ENCODE results near the gene DNAJC12. TPM values are rescaled to one million over a fixed set of nuclear protein-coding genes. Genes with fewer than 3 reads are reported as not detected.
"Not testable (repeated sequence)": the region's sequence is repeated elsewhere in the genome, so short reads cannot be mapped to it uniquely, and the experiment has no call there.

Gene DNAJC12
- total RNA-seq, 2 experiments from 2014 or later, result 12.8 to 19.4 TPM

DNA sequence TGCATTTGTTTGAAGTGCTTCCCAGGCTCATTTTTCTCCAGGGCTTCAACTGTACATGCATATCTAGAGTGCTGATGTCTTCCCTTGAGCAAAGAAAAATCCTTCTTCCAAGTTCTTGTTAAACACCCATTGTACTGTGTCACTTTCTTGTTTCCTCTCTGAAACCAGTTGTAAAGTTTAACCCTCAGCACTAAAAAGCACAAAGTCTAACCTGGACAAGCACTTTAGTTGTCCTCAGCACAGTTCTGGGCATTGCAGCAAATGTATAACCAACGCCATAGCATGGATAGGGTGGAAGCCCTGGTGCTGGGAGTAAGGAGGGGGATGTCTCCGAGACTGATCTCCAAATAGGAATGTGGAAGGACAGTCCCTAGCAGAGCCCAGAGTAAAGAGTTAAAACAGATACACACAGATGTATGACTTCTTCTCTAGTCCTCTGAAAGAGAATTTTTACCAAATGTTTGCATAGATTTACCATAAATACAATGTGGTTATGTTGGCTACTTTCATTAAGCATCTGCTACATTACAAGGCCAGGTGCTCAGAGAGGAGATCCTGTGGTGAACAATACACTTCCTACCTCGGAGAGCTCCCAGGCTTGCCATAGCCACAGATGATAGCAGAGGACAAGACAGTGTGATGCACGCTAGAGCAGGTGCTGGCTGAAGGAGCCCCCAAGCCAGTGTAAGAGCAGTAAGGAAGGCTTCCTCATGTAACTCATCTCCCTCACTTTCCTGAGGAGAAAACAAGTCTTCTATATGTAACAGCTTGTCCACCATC, 57.0 kb downstream of the DNAJC12 start:
- intact Hi-C loops (cut with micrococcal nuclease; ENCODE audit: unreplicated experiment), result loop anchor here (1.0 to 5.0 kb wide), 4 partner anchors 66 to 850 kb away; no protein-coding TSS in a partner anchor
- TF ChIP-seq, protein P1, sequence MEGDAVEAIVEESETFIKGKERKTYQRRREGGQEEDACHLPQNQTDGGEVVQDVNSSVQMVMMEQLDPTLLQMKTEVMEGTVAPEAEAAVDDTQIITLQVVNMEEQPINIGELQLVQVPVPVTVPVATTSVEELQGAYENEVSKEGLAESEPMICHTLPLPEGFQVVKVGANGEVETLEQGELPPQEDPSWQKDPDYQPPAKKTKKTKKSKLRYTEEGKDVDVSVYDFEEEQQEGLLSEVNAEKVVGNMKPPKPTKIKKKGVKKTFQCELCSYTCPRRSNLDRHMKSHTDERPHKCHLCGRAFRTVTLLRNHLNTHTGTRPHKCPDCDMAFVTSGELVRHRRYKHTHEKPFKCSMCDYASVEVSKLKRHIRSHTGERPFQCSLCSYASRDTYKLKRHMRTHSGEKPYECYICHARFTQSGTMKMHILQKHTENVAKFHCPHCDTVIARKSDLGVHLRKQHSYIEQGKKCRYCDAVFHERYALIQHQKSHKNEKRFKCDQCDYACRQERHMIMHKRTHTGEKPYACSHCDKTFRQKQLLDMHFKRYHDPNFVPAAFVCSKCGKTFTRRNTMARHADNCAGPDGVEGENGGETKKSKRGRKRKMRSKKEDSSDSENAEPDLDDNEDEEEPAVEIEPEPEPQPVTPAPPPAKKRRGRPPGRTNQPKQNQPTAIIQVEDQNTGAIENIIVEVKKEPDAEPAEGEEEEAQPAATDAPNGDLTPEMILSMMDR (conservative IDR thresholded peaks at IDR 0.05; ENCODE audit: low read length), result no peak
- TF ChIP-seq EZH2phosphoT487 (IDR thresholded peaks at IDR 0.05; ENCODE audit: borderline replicate concordance, low read depth, low read length), result no peak
- no peaks in the 10 kb centered on the region for H3K9me3 ChIP-seq (ENCODE audit: low read length)
- BruUV-seq (replicated peaks), result no TSS peak
- peak overlapping the region; percentile 85 for H3K27ac ChIP-seq (ENCODE audit: low read depth, low read length, poor library complexity, severe bottlenecking)
- peak; percentile 81 for DNase-seq (ENCODE audit: low spot score)
- H3K4me3 ChIP-seq (ENCODE audit: low read depth, low read length, poor library complexity, severe bottlenecking), result peak overlapping the region; percentile 35
- no peaks in the 10 kb centered on the region for H3K9me2 ChIP-seq (ENCODE audit: insufficient read depth, low read length)
- peak overlapping the region; percentile 73 for H3K4me2 ChIP-seq (ENCODE audit: low read length)
- ChIA-PET CTCF (ENCODE audit: unreplicated experiment) (interaction anchor here (0.6 to 4.0 kb wide), 5 partner anchors 8 to 940 kb away, joined by 3 to 44 read pairs (median 8); partner anchors contain the start of genes CCAR1 and CTNNA3), POLR2A (interaction anchor here (0.8 to 2.0 kb wide), 10 partner anchors 8 to 117 kb away, joined by 3 to 11 read pairs (median 4); partner anchors contain the start of gene CTNNA3)
- peaks cover 67% of the 10 kb centered on the region for H3K4me1 ChIP-seq (ENCODE audit: insufficient read depth, low read length, poor library complexity, severe bottlenecking)
- H3K79me2 ChIP-seq (ENCODE audit: insufficient read depth, low read depth, low read length), result no peaks in the 10 kb centered on the region
- no peaks in the 10 kb centered on the region for H4K20me1 ChIP-seq (ENCODE audit: insufficient read depth, low read length)
- no peaks in the 10 kb centered on the region for H3K36me3 ChIP-seq (ENCODE audit: insufficient read depth, low read length)
- peak overlapping the region; percentile 86 for H2AFZ ChIP-seq (ENCODE audit: low read length)

DNA sequence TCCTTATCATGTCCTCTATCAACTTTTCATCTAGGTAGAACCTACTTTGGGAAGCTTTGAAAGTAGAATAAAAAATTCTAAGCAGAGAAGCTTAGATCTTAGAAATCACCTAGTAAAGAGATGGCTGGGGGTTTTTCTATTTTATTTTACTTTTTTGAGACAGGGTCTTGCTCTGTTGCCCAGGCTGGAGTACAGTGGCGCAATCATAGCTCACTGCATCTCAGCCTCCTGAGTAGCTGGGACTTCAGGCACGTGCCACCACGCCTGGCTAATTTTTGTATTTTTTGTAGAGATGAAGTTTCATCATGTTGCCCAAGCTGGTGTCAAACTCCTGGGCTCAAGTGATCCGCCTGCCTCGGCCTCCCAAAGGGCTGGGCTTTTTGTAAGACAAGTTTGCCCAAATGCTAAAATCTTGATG, 57.8 kb downstream of the DNAJC12 start:
- intact Hi-C loops (cut with micrococcal nuclease; ENCODE audit: unreplicated experiment), result loop anchor here (1.0 to 5.0 kb wide), 4 partner anchors 67 to 849 kb away; no protein-coding TSS in a partner anchor
- H3K4me3 ChIP-seq (ENCODE audit: low read depth, low read length, poor library complexity, severe bottlenecking), result not testable (repeated sequence)

DNA sequence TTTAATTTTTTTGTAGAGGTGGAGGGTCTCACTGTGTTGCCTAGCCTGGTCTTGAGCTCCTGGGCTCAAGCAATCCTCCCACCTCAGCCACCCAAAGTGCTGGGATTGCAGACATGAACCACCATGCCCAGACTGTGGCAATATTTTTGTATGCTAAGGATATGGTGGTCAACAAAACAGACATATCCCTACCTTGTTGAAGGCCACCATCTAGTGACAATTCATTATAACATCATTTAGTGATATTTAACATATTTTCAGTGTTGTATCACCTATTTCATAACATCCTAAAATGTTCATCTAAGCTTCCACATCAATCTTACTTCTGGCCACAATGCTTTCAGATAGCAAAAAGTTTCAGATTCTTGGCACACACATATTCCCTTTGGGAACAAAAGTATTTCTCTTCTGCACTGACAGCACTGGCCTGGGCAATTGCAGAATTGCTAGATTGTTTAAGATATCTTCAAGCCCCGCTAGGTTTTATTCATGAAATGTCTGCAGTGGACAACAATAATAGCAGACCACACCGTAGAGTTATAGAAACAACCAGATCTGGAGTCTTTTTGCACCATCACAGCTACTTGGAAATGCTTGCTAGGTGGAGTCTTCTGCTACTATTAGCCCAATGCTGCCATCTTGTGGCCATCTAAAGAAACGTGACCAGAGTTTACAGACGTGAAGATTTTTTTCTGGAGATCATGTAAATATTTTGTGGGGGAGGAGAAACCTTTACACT, 58.4 kb downstream of the DNAJC12 start:
- Histone ChIP-seq H3K36me3 (ENCODE audit: insufficient read depth, low read length) (no peaks in the 10 kb centered on the region), H3K27ac (ENCODE audit: low read depth, low read length, poor library complexity, severe bottlenecking) (peak overlapping the region; percentile 85), H2AFZ (ENCODE audit: low read length) (peak overlapping the region; percentile 86; the same call in 1 of the 2 replicates), H3K4me1 (ENCODE audit: insufficient read depth, low read length, poor library complexity, severe bottlenecking) (peaks cover 64% of the 10 kb centered on the region), H3K9me3 (ENCODE audit: low read length) (no peaks in the 10 kb centered on the region), H3K9me2 (ENCODE audit: insufficient read depth, low read length) (no peaks in the 10 kb centered on the region), H3K4me2 (ENCODE audit: low read length) (peak overlapping the region; percentile 73; the same call in 1 of the 2 replicates), H3K79me2 (ENCODE audit: insufficient read depth, low read depth, low read length) (no peaks in the 10 kb centered on the region), H4K20me1 (ENCODE audit: insufficient read depth, low read length) (no peaks in the 10 kb centered on the region), H3K4me3 (ENCODE audit: low read depth, low read length, poor library complexity, severe bottlenecking) (no peak overlapping the region)
- peak; percentile 91 for DNase-seq (ENCODE audit: low spot score)
- POLR2A ChIA-PET, result interaction anchor here (0.6 to 3.9 kb wide), 14 partner anchors 9 to 863 kb away, joined by 3 to 46 read pairs (median 3); partner anchors contain the start of gene CTNNA3
- intact Hi-C loops (cut with micrococcal nuclease; ENCODE audit: unreplicated experiment), result loop anchor here (1.0 to 5.0 kb wide), 6 partner anchors 68 to 849 kb away; no protein-coding TSS in a partner anchor
- TF ChIP-seq EZH2phosphoT487 (IDR thresholded peaks at IDR 0.05; ENCODE audit: borderline replicate concordance, low read depth, low read length), result no peak
- TF ChIP-seq, protein P1 (conservative IDR thresholded peaks at IDR 0.05; ENCODE audit: low read length), result peak; percentile 88
- no TSS peak for BruUV-seq (replicated peaks)
- CTCF ChIA-PET (ENCODE audit: unreplicated experiment), result interaction anchor here (0.6 to 4.0 kb wide), 8 partner anchors 9 to 942 kb away, joined by 3 to 44 read pairs (median 5); partner anchors contain the start of genes CCAR1 and CTNNA3

More for the DNA sequence above, 57.8 kb downstream of the DNAJC12 start:
- not testable (repeated sequence) for H3K9me2 ChIP-seq (ENCODE audit: insufficient read depth, low read length); H3K36me3 ChIP-seq (ENCODE audit: insufficient read depth, low read length); DNase-seq (ENCODE audit: low spot score); H3K79me2 ChIP-seq (ENCODE audit: insufficient read depth, low read depth, low read length); BruUV-seq (replicated peaks); H4K20me1 ChIP-seq (ENCODE audit: insufficient read depth, low read length); H3K9me3 ChIP-seq (ENCODE audit: low read length)
- peak overlapping the region; percentile 85 for H3K27ac ChIP-seq (ENCODE audit: low read depth, low read length, poor library complexity, severe bottlenecking)
- ChIA-PET POLR2A (interaction anchor here (0.5 to 3.9 kb wide), 10 partner anchors 8 to 869 kb away, joined by 3 to 46 read pairs (median 4); partner anchors contain the start of gene CTNNA3), CTCF (ENCODE audit: unreplicated experiment) (interaction anchor here (0.6 to 4.0 kb wide), 6 partner anchors 8 to 941 kb away, joined by 3 to 44 read pairs (median 6); partner anchors contain the start of genes CCAR1 and CTNNA3)
- H2AFZ ChIP-seq (ENCODE audit: low read length), result peak overlapping the region; percentile 86; the same call in 1 of the 2 replicates
- H3K4me2 ChIP-seq (ENCODE audit: low read length), result peak overlapping the region; percentile 73
- peaks cover 67% of the 10 kb centered on the region for H3K4me1 ChIP-seq (ENCODE audit: insufficient read depth, low read length, poor library complexity, severe bottlenecking)

Measured in OCI-LY7 (cell line).